ENCODE data around the gene CDC14A.

CDC14A gene

DNA sequence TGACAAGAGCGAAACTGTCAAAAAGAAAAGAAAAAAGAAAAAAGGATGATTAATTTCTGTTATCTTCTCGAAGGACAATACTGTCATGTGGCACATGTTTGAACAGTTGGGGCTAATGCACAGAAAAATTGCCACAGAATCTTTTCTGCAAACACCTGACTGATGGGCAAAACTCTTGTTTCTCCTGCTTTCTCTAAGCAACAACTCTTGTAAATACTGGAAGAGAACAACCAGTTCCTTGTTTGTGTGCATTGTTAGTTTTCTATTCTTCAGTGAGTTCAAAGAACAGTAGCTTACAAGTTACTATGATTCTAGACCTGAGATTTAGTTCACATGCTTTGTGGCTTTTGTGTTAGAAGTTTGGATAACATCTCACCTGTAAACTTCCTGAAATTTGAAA lies 60.7 kb downstream of the CDC14A start:
- Histone ChIP-seq H3K9me3 (ENCODE audit: severe bottlenecking) (no peaks in the 10 kb centered on the region), H3K36me3 (no peaks in the 10 kb centered on the region), H3K27ac (no peak overlapping the region), H3K4me3 (ENCODE audit: low read depth, low read length) (no peak overlapping the region), H3K27me3 (ENCODE audit: insufficient read depth, low read depth, severe bottlenecking) (no peaks in the 10 kb centered on the region)
- TF ChIP-seq, protein P1, sequence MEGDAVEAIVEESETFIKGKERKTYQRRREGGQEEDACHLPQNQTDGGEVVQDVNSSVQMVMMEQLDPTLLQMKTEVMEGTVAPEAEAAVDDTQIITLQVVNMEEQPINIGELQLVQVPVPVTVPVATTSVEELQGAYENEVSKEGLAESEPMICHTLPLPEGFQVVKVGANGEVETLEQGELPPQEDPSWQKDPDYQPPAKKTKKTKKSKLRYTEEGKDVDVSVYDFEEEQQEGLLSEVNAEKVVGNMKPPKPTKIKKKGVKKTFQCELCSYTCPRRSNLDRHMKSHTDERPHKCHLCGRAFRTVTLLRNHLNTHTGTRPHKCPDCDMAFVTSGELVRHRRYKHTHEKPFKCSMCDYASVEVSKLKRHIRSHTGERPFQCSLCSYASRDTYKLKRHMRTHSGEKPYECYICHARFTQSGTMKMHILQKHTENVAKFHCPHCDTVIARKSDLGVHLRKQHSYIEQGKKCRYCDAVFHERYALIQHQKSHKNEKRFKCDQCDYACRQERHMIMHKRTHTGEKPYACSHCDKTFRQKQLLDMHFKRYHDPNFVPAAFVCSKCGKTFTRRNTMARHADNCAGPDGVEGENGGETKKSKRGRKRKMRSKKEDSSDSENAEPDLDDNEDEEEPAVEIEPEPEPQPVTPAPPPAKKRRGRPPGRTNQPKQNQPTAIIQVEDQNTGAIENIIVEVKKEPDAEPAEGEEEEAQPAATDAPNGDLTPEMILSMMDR (IDR thresholded peaks at IDR 0.05; ENCODE audit: low read depth, low read length) = no peak
- no peak for DNase-seq

DNA sequence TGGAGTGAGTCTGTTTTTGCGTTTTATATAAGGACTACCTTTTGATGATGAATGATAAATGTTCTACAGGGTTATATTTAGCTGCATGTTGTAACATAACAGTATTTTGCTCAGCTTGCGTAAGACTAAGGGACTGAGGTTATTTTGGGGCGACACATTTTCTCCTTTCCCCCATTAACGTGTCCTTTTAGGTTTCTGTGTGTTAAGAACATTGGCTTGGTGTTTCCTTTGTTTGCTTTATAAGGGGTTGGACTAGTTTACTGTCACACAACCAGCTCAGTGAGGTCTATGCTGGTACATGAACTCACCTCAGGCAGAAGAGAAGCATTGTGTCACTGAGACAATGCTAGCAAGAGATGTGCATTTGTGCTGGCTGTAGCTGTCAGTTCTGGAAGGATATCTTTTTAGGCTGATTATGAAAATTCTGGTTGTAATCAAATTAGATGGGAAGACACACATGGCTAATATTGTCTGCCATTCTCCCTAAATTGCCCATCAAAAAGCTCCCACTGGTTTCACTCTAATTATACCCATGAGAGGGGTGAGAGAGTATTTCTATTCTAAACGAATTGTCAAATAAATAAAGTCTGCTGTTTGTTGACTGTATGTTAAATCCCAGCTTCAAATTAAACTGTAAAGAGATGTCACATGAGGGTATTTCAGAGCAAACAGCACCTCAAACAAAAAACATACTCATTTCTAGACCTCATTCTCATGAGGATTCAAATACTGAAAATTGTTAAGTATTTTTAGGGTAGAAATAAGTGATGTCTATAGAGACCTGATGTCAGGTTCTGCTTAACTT lies 62.6 kb downstream of the CDC14A start:
- Histone ChIP-seq H3K36me3 (no peaks in the 10 kb centered on the region), H3K4me3 (ENCODE audit: low read depth, low read length) (no peak overlapping the region), H3K9me3 (ENCODE audit: severe bottlenecking) (no peaks in the 10 kb centered on the region), H3K27me3 (ENCODE audit: insufficient read depth, low read depth, severe bottlenecking) (no peaks in the 10 kb centered on the region), H3K27ac (no peak overlapping the region)
- no peak for DNase-seq
- TF ChIP-seq, protein P1 (IDR thresholded peaks at IDR 0.05; ENCODE audit: low read depth, low read length) = no peak

DNA sequence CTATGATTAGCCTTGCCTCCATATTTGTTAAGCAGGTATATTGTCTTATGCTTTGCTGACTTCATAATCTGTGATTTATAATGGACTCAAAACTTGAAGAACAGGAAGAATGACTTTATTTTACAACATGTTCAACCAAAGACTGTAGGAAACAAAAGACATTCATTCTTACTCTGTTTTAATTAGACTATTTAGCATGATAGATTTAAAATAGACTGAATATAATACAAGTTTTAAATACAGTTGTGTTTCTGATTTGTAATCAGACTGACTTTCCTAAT lies 63.1 kb downstream of the CDC14A start:
- no peak for DNase-seq
- H3K36me3 ChIP-seq = no peaks in the 10 kb centered on the region

DNA sequence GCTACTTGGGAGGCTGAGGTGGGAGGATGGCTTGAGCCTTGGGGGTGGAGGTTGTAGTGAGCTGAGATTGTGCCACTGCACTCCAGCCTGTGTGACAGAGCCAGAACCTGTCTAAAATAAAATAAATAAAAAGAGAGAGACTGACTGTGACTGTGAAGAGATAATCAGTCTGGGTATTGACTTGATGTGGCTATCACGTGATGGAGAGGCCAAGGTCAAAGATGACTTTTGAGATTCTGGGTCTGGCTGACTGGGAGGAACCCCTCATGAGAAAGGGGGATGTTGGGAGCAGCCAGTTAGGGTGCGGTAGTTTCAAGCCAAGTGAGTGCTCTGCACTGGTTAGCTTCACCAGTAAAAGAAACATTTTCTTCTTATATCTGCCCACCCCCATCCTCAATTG lies 66.8 kb downstream of the CDC14A start:
- H3K36me3 ChIP-seq = no peaks in the 10 kb centered on the region
- no peak overlapping the region for H3K27ac ChIP-seq
- TF ChIP-seq, protein P1 (IDR thresholded peaks at IDR 0.05; ENCODE audit: low read depth, low read length) = no peak
- no peaks in the 10 kb centered on the region for H3K9me3 ChIP-seq (ENCODE audit: severe bottlenecking)
- no peak overlapping the region for H3K4me3 ChIP-seq (ENCODE audit: low read depth, low read length)
- DNase-seq = no peak
- H3K27me3 ChIP-seq (ENCODE audit: insufficient read depth, low read depth, severe bottlenecking) = no peaks in the 10 kb centered on the region

More for the DNA sequence above, 63.1 kb downstream of the CDC14A start:
- H3K27me3 ChIP-seq (ENCODE audit: insufficient read depth, low read depth, severe bottlenecking) = no peaks in the 10 kb centered on the region
- TF ChIP-seq, protein P1 (IDR thresholded peaks at IDR 0.05; ENCODE audit: low read depth, low read length) = no peak
- no peak overlapping the region for H3K27ac ChIP-seq
- no peaks in the 10 kb centered on the region for H3K9me3 ChIP-seq (ENCODE audit: severe bottlenecking)
- H3K4me3 ChIP-seq (ENCODE audit: low read depth, low read length) = no peak overlapping the region

DNA sequence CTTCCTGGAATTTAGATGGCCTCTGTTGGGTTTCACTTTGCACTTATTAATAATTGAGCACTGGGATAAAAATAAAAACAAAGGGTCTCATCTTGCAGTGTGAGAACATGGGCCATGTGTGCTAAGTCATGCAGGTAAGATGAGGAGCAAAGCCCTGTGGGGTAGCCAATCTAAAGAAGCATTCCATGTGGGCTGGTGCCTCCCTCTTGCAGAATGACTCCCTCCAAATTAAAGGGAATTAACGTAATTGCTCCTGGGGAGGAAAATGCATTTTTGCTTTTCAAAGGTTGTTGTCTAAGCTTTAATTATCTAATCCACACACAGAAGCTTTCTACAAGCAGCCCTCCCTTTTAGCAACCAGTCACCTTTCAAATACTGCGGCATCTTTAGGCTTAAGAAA lies 69.8 kb downstream of the CDC14A start:
- no peak overlapping the region for H3K27ac ChIP-seq
- no peaks in the 10 kb centered on the region for H3K27me3 ChIP-seq (ENCODE audit: insufficient read depth, low read depth, severe bottlenecking)
- no peak overlapping the region for H3K4me3 ChIP-seq (ENCODE audit: low read depth, low read length)
- no peaks in the 10 kb centered on the region for H3K36me3 ChIP-seq
- no peak for DNase-seq
- TF ChIP-seq, protein P1 (IDR thresholded peaks at IDR 0.05; ENCODE audit: low read depth, low read length) = no peak
- no peaks in the 10 kb centered on the region for H3K9me3 ChIP-seq (ENCODE audit: severe bottlenecking)

DNA sequence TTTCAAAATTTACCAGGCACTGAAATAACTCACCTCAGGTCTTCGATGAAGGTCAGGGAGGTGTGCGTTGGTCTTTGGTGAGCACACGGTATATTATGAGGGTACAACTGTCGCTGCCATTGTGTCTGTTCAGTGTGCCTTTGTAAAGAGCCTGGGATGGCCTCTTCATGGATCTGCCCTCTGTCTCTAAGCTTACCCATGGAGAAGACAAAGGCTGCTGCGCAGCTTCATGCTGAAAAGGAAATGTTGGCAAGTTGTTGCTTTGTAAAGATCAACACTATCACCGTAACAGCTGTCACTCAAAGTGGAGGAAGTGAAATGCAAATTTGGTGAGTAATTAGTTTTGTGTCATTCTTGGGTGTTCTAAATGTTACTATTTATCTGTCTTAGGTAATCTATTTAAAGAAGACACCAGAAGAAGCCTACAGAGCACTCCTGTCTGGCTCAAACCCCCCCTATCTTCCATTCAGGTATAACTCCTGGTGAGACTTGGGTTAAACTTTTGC lies 71.6 kb downstream of the CDC14A start:
- DNase-seq = no peak
- no peaks in the 10 kb centered on the region for H3K36me3 ChIP-seq
- TF ChIP-seq, protein P1 (IDR thresholded peaks at IDR 0.05; ENCODE audit: low read depth, low read length) = no peak
- no peak overlapping the region for H3K4me3 ChIP-seq (ENCODE audit: low read depth, low read length)
- H3K27ac ChIP-seq = no peak overlapping the region
- H3K9me3 ChIP-seq (ENCODE audit: severe bottlenecking) = no peaks in the 10 kb centered on the region
- H3K27me3 ChIP-seq (ENCODE audit: insufficient read depth, low read depth, severe bottlenecking) = no peaks in the 10 kb centered on the region

All from WERI-Rb-1 (cell line).